Smooth muscle cell (in vitro differentiated cells): ENCODE data around the gene SRPK2. TPM values are rescaled to one million over a fixed set of nuclear protein-coding genes. Genes with fewer than 3 reads are reported as not detected.

Experiments used
- DNase-seq: peaks from one replicate; lab custom pipeline; 2025; ENCODE audit not compliant: unreplicated experiment; lab: John Stamatoyannopoulos, UW
- H2AFZ ChIP-seq: fragments of 200-600 bp; sonication (generic); 2 replicates; pipeline ENCODE4 v1.6.0; 2016; ENCODE audit warnings: antibody characterized with exemption, low read depth, mild to moderate bottlenecking
- H3F3A ChIP-seq: fragments of 200-600 bp; sonication (generic); 2 replicates; pipeline ENCODE4 v1.6.0; 2017; ENCODE audit warnings: antibody characterized with exemption, low read depth
- H3K27ac ChIP-seq: fragments of 200-600 bp; sonication (generic); 2 replicates; pipeline ENCODE4 v1.5.1; 2016; ENCODE audit warnings: low read depth, mild to moderate bottlenecking
- H3K27me3 ChIP-seq: fragments of 200-600 bp; sonication (generic); 2 replicates; pipeline ENCODE4 v1.6.1; 2016; ENCODE audit warnings: low read depth, mild to moderate bottlenecking
- H3K36me3 ChIP-seq: fragments of 200-600 bp; sonication (generic); 2 replicates; pipeline ENCODE4 v1.5.1; 2016; ENCODE audit warnings: low read depth
- H3K4me1 ChIP-seq: fragments of 200-600 bp; sonication (generic); 2 replicates; pipeline ENCODE4 v1.5.1; 2016; ENCODE audit warnings: low read depth
- H3K4me2 ChIP-seq: fragments of 200-600 bp; sonication (generic); 2 replicates; pipeline ENCODE4 v1.6.0; 2016; ENCODE audit warnings: mild to moderate bottlenecking
- H3K4me3 ChIP-seq: fragments of 200-600 bp; sonication (generic); 2 replicates; pipeline ENCODE4 v1.5.1; 2016; ENCODE audit warnings: mild to moderate bottlenecking
- H3K79me2 ChIP-seq: fragments of 200-600 bp; sonication (generic); 2 replicates; pipeline ENCODE4 v1.6.0; 2016; ENCODE audit warnings: low read depth, mild to moderate bottlenecking
- H3K9ac ChIP-seq: fragments of 200-600 bp; sonication (generic); 2 replicates; pipeline ENCODE4 v1.6.0; 2016; ENCODE audit warnings: low read depth
- H3K9me3 ChIP-seq: fragments of 200-600 bp; sonication (generic); replicated peaks from 2 replicates; pipeline ENCODE4 v1.5.1; 2016; ENCODE audit warnings: low read depth
- H4K20me1 ChIP-seq: fragments of 200-600 bp; sonication (generic); 2 replicates; pipeline ENCODE4 v1.6.0; 2016; ENCODE audit warnings: low read depth
- CTCF ChIP-seq: fragments of 200-600 bp; sonication (generic); IDR thresholded peaks from 2 replicates; pipeline ENCODE4 v1.5.1; 2017; ENCODE audit warnings: borderline replicate concordance, mild to moderate bottlenecking, antibody characterized with exemption; ENCODE audit not compliant: insufficient read depth, poor library complexity, severe bottlenecking
- WGBS: methylation state at CpG from one replicate; pipeline ENCODE4 v1.1.7; 2016; ENCODE audit warnings: low lambda C conversion rate; 5-methylcytosine and 5-hydroxymethylcytosine counted together
- polyA plus RNA-seq: library from polyadenylated mRNA; unstranded; fragments of >200 nt; fragmentation: Nextera tagmentation; extraction: Ambion mirVana; gene quantifications from 2 replicates; pipeline ENCODE4 v1.2.1, GENCODE V29; 2016
- total RNA-seq: library from RNA; depleted of rRNA; stranded (reverse); fragments of >200 nt; gene quantifications from 2 replicates; pipeline ENCODE4 v1.2.3, GENCODE V29; 2014

The SRPK2 gene
- total and polyA plus RNA-seq, 2 experiments from 2014 or later = 21.9 to 28.0 TPM

- peaks cover 91% of the 10 kb centered on the region for H4K20me1 ChIP-seq
- no peak overlapping the region for H3K4me2 ChIP-seq
- no peak overlapping the region for H3K27ac ChIP-seq
- H3K79me2 ChIP-seq = peaks cover 8% of the 10 kb centered on the region
- no peaks in the 10 kb centered on the region for H3F3A ChIP-seq
- no peaks in the 10 kb centered on the region for H3K4me1 ChIP-seq
- peaks cover 35% of the 10 kb centered on the region for H3K36me3 ChIP-seq
- no peak overlapping the region for H3K9ac ChIP-seq
- no peak overlapping the region for H2AFZ ChIP-seq
- no peaks in the 10 kb centered on the region for H3K9me3 ChIP-seq
- no peak overlapping the region for H3K4me3 ChIP-seq
- no peak for TF ChIP-seq CTCF
- no peaks in the 10 kb centered on the region for H3K27me3 ChIP-seq
- no peak for DNase-seq
- WGBS = 97% methylated on average over 6 of the region's 6 CpGs
Measured at GRCh38 chr7:105079348-105079747, 309.4 kb downstream of the SRPK2 start.

GRCh38 chr7:105073143-105073542 lies 315.6 kb downstream of the SRPK2 start:
- H3K4me3 ChIP-seq = no peak overlapping the region
- WGBS = 100% methylated on average over 1 of the region's 1 CpG
- H3F3A ChIP-seq = no peaks in the 10 kb centered on the region
- no peak overlapping the region for H3K27ac ChIP-seq
- TF ChIP-seq CTCF = no peak
- no peaks in the 10 kb centered on the region for H3K9me3 ChIP-seq
- no peaks in the 10 kb centered on the region for H3K27me3 ChIP-seq
- no peak for DNase-seq
- H2AFZ ChIP-seq = no peak overlapping the region
- H3K9ac ChIP-seq = no peak overlapping the region
- H3K4me1 ChIP-seq = no peaks in the 10 kb centered on the region
- H3K36me3 ChIP-seq = peaks cover 47% of the 10 kb centered on the region
- peaks cover 92% of the 10 kb centered on the region for H4K20me1 ChIP-seq
- no peak overlapping the region for H3K4me2 ChIP-seq
- peaks cover 33% of the 10 kb centered on the region for H3K79me2 ChIP-seq

- TF ChIP-seq CTCF = no peak
- Histone ChIP-seq H3K27me3 (no peaks in the 10 kb centered on the region), H3K27ac (no peak overlapping the region), H3K4me3 (no peak overlapping the region), H3K79me2 (peaks cover 60% of the 10 kb centered on the region), H3F3A (no peaks in the 10 kb centered on the region), H3K36me3 (peaks cover 31% of the 10 kb centered on the region), H3K4me1 (no peaks in the 10 kb centered on the region), H3K9ac (no peak overlapping the region), H3K9me3 (no peaks in the 10 kb centered on the region), H4K20me1 (peaks cover 97% of the 10 kb centered on the region), H2AFZ (no peak overlapping the region), H3K4me2 (no peak overlapping the region)
- no peak for DNase-seq
- WGBS = 100% methylated on average over 1 of the region's 1 CpG
Measured at GRCh38 chr7:105068886-105069285, 319.8 kb downstream of the SRPK2 start.

GRCh38 chr7:105067691-105068090 lies 321.0 kb downstream of the SRPK2 start:
- TF ChIP-seq CTCF = no peak

More at GRCh38 chr7:105067691-105068090, 321.0 kb downstream of the SRPK2 start:
- H4K20me1 ChIP-seq = peaks cover 97% of the 10 kb centered on the region
- H3K9ac ChIP-seq = no peak overlapping the region
- no peak overlapping the region for H3K4me2 ChIP-seq
- H3F3A ChIP-seq = no peaks in the 10 kb centered on the region
- H2AFZ ChIP-seq = no peak overlapping the region
- H3K9me3 ChIP-seq = no peaks in the 10 kb centered on the region
- peaks cover 72% of the 10 kb centered on the region for H3K79me2 ChIP-seq
- H3K36me3 ChIP-seq = peaks cover 32% of the 10 kb centered on the region
- 98% methylated on average over 5 of the region's 5 CpGs for WGBS
- H3K27ac ChIP-seq = no peak overlapping the region
- H3K4me1 ChIP-seq = no peaks in the 10 kb centered on the region
- H3K27me3 ChIP-seq = no peaks in the 10 kb centered on the region
- H3K4me3 ChIP-seq = no peak overlapping the region
- DNase-seq = no peak
